SK-N-SH (cell line): Measurements from ENCODE around the gene SPTBN1.

Experiments
- GABPA ChIP-seq: IDR thresholded peaks from 2 replicates; pipeline ENCODE4 v1.4.0; 2012; ENCODE audit warnings: low read depth, mild to moderate bottlenecking
- MAX ChIP-seq: IDR thresholded peaks from 2 replicates; pipeline ENCODE4 v1.4.0; 2012; ENCODE audit warnings: low read depth
- PBX3 ChIP-seq: IDR thresholded peaks from 2 replicates; pipeline ENCODE4; 2012
- SIN3A ChIP-seq: IDR thresholded peaks from 2 replicates; pipeline ENCODE4 v1.6.1; 2012; ENCODE audit warnings: low read depth, mild to moderate bottlenecking, low read length, moderate library complexity, borderline replicate concordance
- USF2 ChIP-seq: fragments of 150-350 bp; IDR thresholded peaks from 2 replicates; pipeline ENCODE4 v1.6.1; 2017; ENCODE audit warnings: antibody characterized with exemption, low read length, low read depth, borderline replicate concordance
- TF ChIP-seq, protein P1 (sequence below): fragments of 200-600 bp; sonication (generic); IDR thresholded peaks from 2 replicates; pipeline ENCODE4 v1.6.1; 2017; ENCODE audit warnings: antibody characterized with exemption, mild to moderate bottlenecking, moderate library complexity

DNA sequence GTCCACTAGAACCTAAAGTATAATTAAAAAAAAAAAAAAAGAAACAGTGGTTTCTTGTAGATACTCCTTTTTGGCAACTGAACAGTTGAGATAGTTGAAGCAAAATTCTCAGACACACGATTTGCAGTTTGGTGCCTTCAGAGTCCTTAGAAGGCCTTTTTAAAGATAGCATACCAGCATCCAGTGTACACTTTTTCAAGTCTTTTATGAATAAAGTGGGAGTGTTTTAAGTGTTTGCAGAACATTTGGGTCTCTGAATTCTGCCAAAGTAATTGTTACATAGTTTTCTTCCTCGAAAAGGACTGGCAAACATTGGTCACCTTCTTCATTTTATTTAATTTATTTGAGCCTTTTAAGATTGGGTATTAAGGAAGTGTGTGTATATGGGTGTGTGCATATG lies 62.3 kb downstream of the SPTBN1 start:
- no peak for TF ChIP-seq MAX
- TF ChIP-seq PBX3 = no peak
- TF ChIP-seq, protein P1, sequence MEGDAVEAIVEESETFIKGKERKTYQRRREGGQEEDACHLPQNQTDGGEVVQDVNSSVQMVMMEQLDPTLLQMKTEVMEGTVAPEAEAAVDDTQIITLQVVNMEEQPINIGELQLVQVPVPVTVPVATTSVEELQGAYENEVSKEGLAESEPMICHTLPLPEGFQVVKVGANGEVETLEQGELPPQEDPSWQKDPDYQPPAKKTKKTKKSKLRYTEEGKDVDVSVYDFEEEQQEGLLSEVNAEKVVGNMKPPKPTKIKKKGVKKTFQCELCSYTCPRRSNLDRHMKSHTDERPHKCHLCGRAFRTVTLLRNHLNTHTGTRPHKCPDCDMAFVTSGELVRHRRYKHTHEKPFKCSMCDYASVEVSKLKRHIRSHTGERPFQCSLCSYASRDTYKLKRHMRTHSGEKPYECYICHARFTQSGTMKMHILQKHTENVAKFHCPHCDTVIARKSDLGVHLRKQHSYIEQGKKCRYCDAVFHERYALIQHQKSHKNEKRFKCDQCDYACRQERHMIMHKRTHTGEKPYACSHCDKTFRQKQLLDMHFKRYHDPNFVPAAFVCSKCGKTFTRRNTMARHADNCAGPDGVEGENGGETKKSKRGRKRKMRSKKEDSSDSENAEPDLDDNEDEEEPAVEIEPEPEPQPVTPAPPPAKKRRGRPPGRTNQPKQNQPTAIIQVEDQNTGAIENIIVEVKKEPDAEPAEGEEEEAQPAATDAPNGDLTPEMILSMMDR = no peak
- no peak for TF ChIP-seq SIN3A
- no peak for TF ChIP-seq GABPA
- no peak for TF ChIP-seq USF2
